K562 (cell line): ENCODE measurements around the gene KLK2. TPM values are rescaled to one million over a fixed set of nuclear protein-coding genes. Genes with fewer than 3 reads are reported as not detected.

ENCODE experiments used
- ATAC-seq: fragments of 200-7000 bp; cut with Tn5 transposase; 3 replicates; pipeline ENCODE4 v1.9.1; 2020; ENCODE audit warnings: moderate library complexity
- BruUV-seq: library from RNA; stranded (reverse); fragments of 400-500 nt; replicated peaks from 2 replicates; lab custom pipeline; 2021; lab: Mats Ljungman, UMichigan
- CTCF ChIA-PET: fragments of 300-600 bp; formaldehyde crosslinking; extraction: SDS; loops from one replicate; lab custom pipeline; 2021; ENCODE audit warnings: low intra/inter-chr PET ratio; lab: Yijun Ruan, JAX
- POLR2A ChIA-PET: fragments of 300-600, 350-650 bp; sonication (Branson Sonifier 250); formaldehyde crosslinking; extraction: SDS; loops from one replicate; lab custom pipeline; 2021; ENCODE audit warnings: antibody characterized with exemption, inconsistent platforms; lab: Yijun Ruan, JAX
- DNase-seq, 4 experiments: peaks; one replicate each; pipeline versions ENCODE4 v3.0.0 to v3.0.0-alpha.2; 2011 to 2018; ENCODE audit warnings: low spot score in 3 of 4, mixed read lengths in 3 of 4; ENCODE audit errors: extremely low read depth in 1 of 4
- FAIRE-seq: peaks from 2 replicates; lab custom pipeline; 2011; peaks lifted over from hg19 to GRCh38; lab: Jason Lieb, UNC
- H2AFZ ChIP-seq: 2 replicates; pipeline ENCODE4 v1.6.0; 2011; ENCODE audit warnings: low read depth, low read length, control low read depth, inconsistent platforms
- H3K27ac ChIP-seq: fragments of 200-600 bp; 3 replicates; pipeline ENCODE4 v1.8.0; 2011; ENCODE audit warnings: low read depth, mild to moderate bottlenecking, control low read depth, inconsistent platforms, low read length, moderate library complexity, mixed read lengths; ENCODE audit errors: extremely low read depth
- H3K27me3 ChIP-seq, 2 experiments: fragments of 300-600 bp in 1 of 2; 2 replicates in 1 of 2; 3 replicates in 1 of 2; pipeline versions ENCODE4 v1.6.0 to v1.8.0; 2011; ENCODE audit warnings: inconsistent platforms in 2 of 2, low read length in 2 of 2, mild to moderate bottlenecking in 1 of 2, mixed read lengths in 1 of 2, moderate library complexity in 1 of 2; ENCODE audit not compliant: control insufficient read depth in 2 of 2, insufficient read depth in 2 of 2
- H3K36me3 ChIP-seq: fragments of 300-600 bp; 3 replicates; pipeline ENCODE4 v1.8.0; 2011; ENCODE audit warnings: mild to moderate bottlenecking, low read length, inconsistent platforms; ENCODE audit not compliant: control insufficient read depth, insufficient read depth
- H3K4me1 ChIP-seq, 2 experiments: fragments of 200-600 bp in 1 of 2; replicated peaks in 1 of 2; 2 replicates in 1 of 2; 3 replicates in 1 of 2; pipeline versions ENCODE4 v1.5.1 to v1.8.0; 2011; ENCODE audit warnings: inconsistent platforms in 2 of 2, low read length in 2 of 2, mild to moderate bottlenecking in 1 of 2, mixed read lengths in 1 of 2, moderate library complexity in 1 of 2; ENCODE audit not compliant: control insufficient read depth in 2 of 2, insufficient read depth in 2 of 2
- H3K4me2 ChIP-seq: 2 replicates; pipeline ENCODE4 v1.6.1; 2011; ENCODE audit warnings: low read length, control low read depth, inconsistent platforms, mixed read lengths; ENCODE audit not compliant: insufficient read depth
- H3K4me3 ChIP-seq: fragments of 200-600 bp; sonication (generic), shearing (Covaris generic); 2 replicates; pipeline ENCODE4 v1.5.1; 2016; ENCODE audit warnings: control low read depth, inconsistent platforms
- H3K79me2 ChIP-seq: fragments of 200-600 bp; 3 replicates; pipeline ENCODE4 v1.8.0; 2011; ENCODE audit warnings: low read length, inconsistent platforms; ENCODE audit not compliant: control insufficient read depth, insufficient read depth
- H3K9ac ChIP-seq, 2 experiments: 2 replicates each; pipeline versions ENCODE4 v1.6.0 to v1.6.1; 2011; ENCODE audit warnings: low read depth in 2 of 2, low read length in 2 of 2, control low read depth in 1 of 2, inconsistent platforms in 1 of 2, mild to moderate bottlenecking in 1 of 2, mixed read lengths in 1 of 2; ENCODE audit not compliant: insufficient read depth in 1 of 2
- H3K9me1 ChIP-seq: one replicate; pipeline ENCODE4 v1.6.0; 2011; ENCODE audit warnings: inconsistent platforms, mild to moderate bottlenecking, low read length, moderate library complexity; ENCODE audit not compliant: control insufficient read depth, insufficient read depth
- H3K9me3 ChIP-seq: replicated peaks from 2 replicates; pipeline ENCODE4 v1.5.1; 2011; ENCODE audit warnings: low read depth, low read length, inconsistent platforms; ENCODE audit not compliant: control insufficient read depth, insufficient read depth
- H4K20me1 ChIP-seq: replicated peaks from 2 replicates; pipeline ENCODE4 v1.6.1; 2011; ENCODE audit warnings: low read length, inconsistent platforms, mixed read lengths; ENCODE audit not compliant: control insufficient read depth, insufficient read depth
- ARHGAP35 ChIP-seq: fragments of 450-650 bp; IDR thresholded peaks from 2 replicates; pipeline ENCODE4 v1.6.1; 2018; ENCODE audit not compliant: partially characterized antibody
- GMEB1 ChIP-seq: fragments of 250-450 bp; sonication (Bioruptor Pico); IDR thresholded peaks from 2 replicates; pipeline ENCODE4 v1.4.0; 2020; ENCODE audit warnings: mild to moderate bottlenecking
- NFE2L1 ChIP-seq: fragments of 450-650 bp; IDR thresholded peaks from 2 replicates; pipeline ENCODE4 v1.6.1; 2016; ENCODE audit warnings: missing genetic modification characterization, low read depth, mild to moderate bottlenecking, missing compliant biosample characterization, moderate library complexity, borderline replicate concordance
- PBX2 ChIP-seq, 2 experiments: IDR thresholded peaks in 1 of 2; conservative IDR thresholded peaks in 1 of 2; 2 replicates each; pipeline ENCODE4 v1.6.1; 2016; ENCODE audit warnings: low read depth in 2 of 2, mild to moderate bottlenecking in 1 of 2, missing compliant biosample characterization in 1 of 2, missing genetic modification characterization in 1 of 2, moderate library complexity in 1 of 2
- RBBP5 ChIP-seq: fragments of 200-600 bp; sonication (generic); IDR thresholded peaks from 2 replicates; pipeline ENCODE4 v1.6.1; 2012; ENCODE audit warnings: borderline replicate concordance, mild to moderate bottlenecking, low read length, control low read depth, inconsistent platforms; ENCODE audit not compliant: insufficient read depth, poor library complexity, severe bottlenecking
- ZNF316 ChIP-seq: fragments of 450-650 bp; IDR thresholded peaks from 2 replicates; pipeline ENCODE4 v1.6.1; 2016
- WGBS: fragments of 100-300 bp; shearing (Covaris generic); methylation state at CpG from one replicate; pipeline ENCODE4 v1.1.6; 2016; ENCODE audit warnings: low coverage, mixed read lengths; ENCODE audit not compliant: insufficient coverage; ENCODE audit errors: missing lambda C conversion rate; 5-methylcytosine and 5-hydroxymethylcytosine counted together
- in situ Hi-C: fragments of 300-500 bp; cut with MboI; formaldehyde crosslinking; loops from 4 replicates; pipeline ENCODE4 v1.15.0; 2018; ENCODE audit warnings: inconsistent platforms, mixed read lengths
- intact Hi-C: fragments of 100-400 bp; cut with micrococcal nuclease; formaldehyde crosslinking; loops from 2 replicates; pipeline ENCODE4 v1.14.2; 2022
- polyA plus RNA-seq, 8 experiments: library from polyadenylated mRNA; depleted of rRNA in 4 of 8; stranded (reverse) in 5 of 8; unstranded in 3 of 8; fragments of >200 nt; fragmentation: Nextera tagmentation in 2 of 8; fragmentation: Illumina TruSeq in 1 of 8; extraction: Ambion mirVana in 2 of 8; extraction: Trizol in 1 of 8; gene quantifications; 2 replicates each; pipeline versions ENCODE4 v1.2.1 to v1.2.3, GENCODE V29; 2011 to 2014; ENCODE audit warnings: inconsistent platforms in 1 of 8, missing spikeins in 1 of 8
- total RNA-seq, 7 experiments: library from RNA; depleted of rRNA in 6 of 7; stranded (reverse); fragments of >200 nt in 6 of 7; fragmentation: Illumina TruSeq in 2 of 7; extraction: Trizol in 2 of 7; gene quantifications; 2 replicates each; pipeline versions ENCODE4 v1.2.1 to v1.2.3, GENCODE V29; 2011 to 2021; ENCODE audit warnings: low replicate concordance in 1 of 7

KLK2 gene
- total and polyA plus RNA-seq, 9 of the 15 experiments (the other 6 are each of a cell fraction or from before 2014, with no cell fraction given) = 0.11 to 0.47 (median 0.23) TPM; not detected in 1

- Histone ChIP-seq H3K9ac (no peak overlapping the region; a peak in 1 of 4 replicates), H2AFZ (no peak overlapping the region), H3K36me3 (no peaks in the 10 kb centered on the region), H3K27me3 (peaks cover 0 to 20% of the 10 kb centered on the region in 2 experiments; a peak in 3 of 5 replicates), H3K9me3 (no peaks in the 10 kb centered on the region), H3K9me1 (no peaks in the 10 kb centered on the region), H3K27ac (no peak overlapping the region), H3K4me3 (no peak overlapping the region), H4K20me1 (no peaks in the 10 kb centered on the region; the same call in 1 of the 2 replicates), H3K4me2 (no peak overlapping the region), H3K4me1 (peaks cover 25 to 41% of the 10 kb centered on the region in 2 experiments), H3K79me2 (no peaks in the 10 kb centered on the region)
- CTCF ChIA-PET = no interaction called here
- 61% methylated on average over 30 of the region's 43 CpGs for WGBS
- DNase-seq (no peak), FAIRE-seq (no peak), ATAC-seq (no peak)
- in situ Hi-C loops = no loop called here
- POLR2A ChIA-PET = no interaction called here
- intact Hi-C loops = no loop called here
- no TSS peak for BruUV-seq
- TF ChIP-seq ZNF316 (peak; percentile 20; the same call in 1 of the 2 replicates), NFE2L1 (tag) (no peak), RBBP5 (no peak), GMEB1 (no peak), ARHGAP35 (no peak), PBX2 (CRISPR knock-in tag; IDR thresholded peaks at IDR 0.05; ENCODE audit: low read depth) (no peak), PBX2 (tag; conservative IDR thresholded peaks at IDR 0.05; ENCODE audit: low read depth) (no peak)
Measured at GRCh38 chr19:50826492-50827240, 46.6 kb upstream of the KLK2 start.
